Activated naive CD4-positive, alpha-beta T cell treated with anti-CD3 and anti-CD28 coated beads for 36 hours (primary cell): Measurements from ENCODE around the gene APCDD1L. TPM values are rescaled to one million over a fixed set of nuclear protein-coding genes. Genes with fewer than 3 reads are reported as not detected.
A peak's percentile ranks its signal among the peaks of the same experiment; 100 is the strongest.

Source experiments
- CTCF ChIA-PET: fragments of 350-600 bp; sonication (Branson Sonifier 250); formaldehyde crosslinking; loops from one replicate; lab custom pipeline; 2021; ENCODE audit warnings: antibody characterized with exemption; lab: Charles Lee
- DNase-seq: peaks from one replicate; pipeline ENCODE4 v3.0.0-alpha.2; 2020
- H3K27ac Mint-ChIP-seq: one replicate; pipeline ENCODE4 v1.8.0; 2021; ENCODE audit warnings: mild to moderate bottlenecking, mixed read lengths
- H3K27me3 Mint-ChIP-seq: one replicate; pipeline ENCODE4 v1.8.0; 2021; ENCODE audit warnings: low read depth, mixed read lengths
- H3K36me3 Mint-ChIP-seq: one replicate; pipeline ENCODE4 v1.8.0; 2021; ENCODE audit warnings: low read depth, mixed read lengths
- H3K4me1 Mint-ChIP-seq: one replicate; pipeline ENCODE4 v1.8.0; 2021; ENCODE audit warnings: low read depth, mixed read lengths
- H3K4me3 Mint-ChIP-seq: one replicate; pipeline ENCODE4 v1.8.0; 2021; ENCODE audit warnings: mild to moderate bottlenecking, moderate library complexity, mixed read lengths
- H3K9me3 Mint-ChIP-seq: one replicate; pipeline ENCODE4 v1.8.0; 2021; ENCODE audit warnings: mixed read lengths
- intact Hi-C: fragments of 100-400 bp; cut with micrococcal nuclease; formaldehyde crosslinking; loops from one replicate; pipeline ENCODE4 v1.15.1; 2023
- total RNA-seq, 2 experiments: library from RNA; stranded (reverse); gene quantifications; one replicate each; pipeline ENCODE4 v1.2.3, GENCODE V29; 2021

The APCDD1L gene
- total RNA-seq, 2 experiments from 2014 or later, result not detected

GRCh38 chr20:58447511-58448391, 67.4 kb downstream of the APCDD1L start:
- Mint-ChIP-seq H3K36me3 (peaks cover 31% of the 10 kb centered on the region), H3K4me1 (no peaks in the 10 kb centered on the region), H3K9me3 (no peaks in the 10 kb centered on the region), H3K27ac (peak overlapping the region; percentile 29), H3K4me3 (no peak overlapping the region), H3K27me3 (no peaks in the 10 kb centered on the region)
- CTCF ChIA-PET, result interaction anchor here (0.6 to 2.0 kb wide), 8 partner anchors 12 to 246 kb away, joined by 3 to 7 read pairs (median 4); no protein-coding TSS in a partner anchor
- peak; percentile 79 for DNase-seq
- intact Hi-C loops, result loop anchor here (1.0 kb wide), 1 partner anchor 210 kb away; no protein-coding TSS in a partner anchor

GRCh38 chr20:58446960-58447265, 68.3 kb downstream of the APCDD1L start:
- no peak for DNase-seq
- Mint-ChIP-seq H3K4me1 (no peaks in the 10 kb centered on the region), H3K9me3 (no peaks in the 10 kb centered on the region), H3K27ac (no peak overlapping the region), H3K27me3 (no peaks in the 10 kb centered on the region), H3K4me3 (no peak overlapping the region), H3K36me3 (peaks cover 28% of the 10 kb centered on the region)
- CTCF ChIA-PET, result interaction anchor here (0.6 to 2.0 kb wide), 4 partner anchors 43 to 212 kb away, joined by 3 to 7 read pairs (median 4); no protein-coding TSS in a partner anchor
- intact Hi-C loops, result loop anchor here (1.0 kb wide), 1 partner anchor 210 kb away; no protein-coding TSS in a partner anchor

- no peak overlapping the region for H3K27ac Mint-ChIP-seq
- no peaks in the 10 kb centered on the region for H3K27me3 Mint-ChIP-seq
Measured at GRCh38 chr20:58446264-58446959, 68.8 kb downstream of the APCDD1L start.

GRCh38 chr20:58444746-58445255, 70.4 kb downstream of the APCDD1L start:
- CTCF ChIA-PET, result no interaction called here
- H3K27ac Mint-ChIP-seq, result no peak overlapping the region

More at GRCh38 chr20:58446264-58446959, 68.8 kb downstream of the APCDD1L start:
- no peaks in the 10 kb centered on the region for H3K9me3 Mint-ChIP-seq
- no peak overlapping the region for H3K4me3 Mint-ChIP-seq
- H3K4me1 Mint-ChIP-seq, result no peaks in the 10 kb centered on the region
- CTCF ChIA-PET, result interaction anchor here (2.0 kb wide), 1 partner anchor 212 kb away, joined by 7 read pairs; no protein-coding TSS in a partner anchor
- no peak for DNase-seq
- H3K36me3 Mint-ChIP-seq, result peaks cover 26% of the 10 kb centered on the region
- intact Hi-C loops, result no loop called here

GRCh38 chr20:58441723-58442122, 73.5 kb downstream of the APCDD1L start:
- H3K27me3 Mint-ChIP-seq, result no peaks in the 10 kb centered on the region
- DNase-seq, result no peak
- CTCF ChIA-PET, result interaction anchor here (0.7 to 2.2 kb wide), 2 partner anchors 160 to 207 kb away, joined by 3 to 9 read pairs; no protein-coding TSS in a partner anchor
- intact Hi-C loops, result no loop called here
- peaks cover 30% of the 10 kb centered on the region for H3K36me3 Mint-ChIP-seq
- no peak overlapping the region for H3K27ac Mint-ChIP-seq
- H3K4me3 Mint-ChIP-seq, result no peak overlapping the region
- H3K4me1 Mint-ChIP-seq, result peaks cover 16% of the 10 kb centered on the region
- no peaks in the 10 kb centered on the region for H3K9me3 Mint-ChIP-seq

More at GRCh38 chr20:58444746-58445255, 70.4 kb downstream of the APCDD1L start:
- DNase-seq, result no peak
- Mint-ChIP-seq H3K27me3 (no peaks in the 10 kb centered on the region), H3K4me3 (no peak overlapping the region), H3K9me3 (no peaks in the 10 kb centered on the region), H3K36me3 (peaks cover 21% of the 10 kb centered on the region), H3K4me1 (peaks cover 2% of the 10 kb centered on the region)
- intact Hi-C loops, result no loop called here

GRCh38 chr20:58440021-58440767, 75.0 kb downstream of the APCDD1L start:
- peaks cover 36% of the 10 kb centered on the region for H3K36me3 Mint-ChIP-seq
- intact Hi-C loops, result no loop called here
- peaks cover 23% of the 10 kb centered on the region for H3K4me1 Mint-ChIP-seq
- DNase-seq, result no peak
- CTCF ChIA-PET, result interaction anchor here (2.2 kb wide), 1 partner anchor 206 kb away, joined by 9 read pairs; no protein-coding TSS in a partner anchor
- H3K27ac Mint-ChIP-seq, result no peak overlapping the region
- H3K9me3 Mint-ChIP-seq, result no peaks in the 10 kb centered on the region
- no peaks in the 10 kb centered on the region for H3K27me3 Mint-ChIP-seq
- no peak overlapping the region for H3K4me3 Mint-ChIP-seq

GRCh38 chr20:58438970-58439808, 76.0 kb downstream of the APCDD1L start:
- Mint-ChIP-seq H3K4me3 (no peak overlapping the region), H3K4me1 (peaks cover 25% of the 10 kb centered on the region), H3K27ac (no peak overlapping the region), H3K9me3 (no peaks in the 10 kb centered on the region), H3K36me3 (peaks cover 31% of the 10 kb centered on the region), H3K27me3 (no peaks in the 10 kb centered on the region)
- intact Hi-C loops, result no loop called here
- DNase-seq, result no peak
- CTCF ChIA-PET, result no interaction called here

- CTCF ChIA-PET, result no interaction called here
- H3K27me3 Mint-ChIP-seq, result no peaks in the 10 kb centered on the region
- H3K4me3 Mint-ChIP-seq, result no peak overlapping the region
- intact Hi-C loops, result no loop called here
- peaks cover 23% of the 10 kb centered on the region for H3K36me3 Mint-ChIP-seq
- DNase-seq, result peak; percentile 9
- no peaks in the 10 kb centered on the region for H3K9me3 Mint-ChIP-seq
- H3K4me1 Mint-ChIP-seq, result peaks cover 40% of the 10 kb centered on the region
- no peak overlapping the region for H3K27ac Mint-ChIP-seq
Measured at GRCh38 chr20:58436868-58437645, 78.1 kb downstream of the APCDD1L start.

GRCh38 chr20:58435237-58435636, 80.0 kb downstream of the APCDD1L start:
- no peak overlapping the region for H3K4me3 Mint-ChIP-seq
- intact Hi-C loops, result no loop called here
- H3K9me3 Mint-ChIP-seq, result no peaks in the 10 kb centered on the region
- peaks cover 46% of the 10 kb centered on the region for H3K4me1 Mint-ChIP-seq
- CTCF ChIA-PET, result interaction anchor here (0.6 to 1.0 kb wide), 2 partner anchors 12 to 212 kb away, joined by 3 to 4 read pairs; no protein-coding TSS in a partner anchor
- H3K27me3 Mint-ChIP-seq, result no peaks in the 10 kb centered on the region
- H3K27ac Mint-ChIP-seq, result no peak overlapping the region
- peaks cover 26% of the 10 kb centered on the region for H3K36me3 Mint-ChIP-seq
- DNase-seq, result no peak

- Mint-ChIP-seq H3K27ac (no peak overlapping the region), H3K9me3 (no peaks in the 10 kb centered on the region), H3K4me1 (peaks cover 46% of the 10 kb centered on the region), H3K4me3 (no peak overlapping the region), H3K36me3 (peaks cover 26% of the 10 kb centered on the region), H3K27me3 (no peaks in the 10 kb centered on the region)
- DNase-seq, result no peak
- CTCF ChIA-PET, result no interaction called here
- intact Hi-C loops, result no loop called here
Measured at GRCh38 chr20:58434326-58434725, 80.9 kb downstream of the APCDD1L start.
